Sigmoid colon (tissue), 7 donors: ENCODE results near the gene AIRE. TPM values are rescaled to one million over a fixed set of nuclear protein-coding genes. Genes with fewer than 3 reads are reported as not detected.

Experiments
- DNase-seq: peaks from one replicate; pipeline ENCODE4 v3.0.0-alpha.2; 2019
- H3K27ac ChIP-seq, 4 donors: fragments of 200-600 bp; sonication (generic); one replicate each; pipeline ENCODE4 v1.5.1; 2016 to 2019; ENCODE audit warnings: mild to moderate bottlenecking in 1 of 4
- H3K27me3 ChIP-seq, 3 donors: fragments of 200-600 bp; sonication (generic); one replicate each; pipeline ENCODE4 v1.5.1; 2019; ENCODE audit warnings: mild to moderate bottlenecking in 1 of 3
- H3K36me3 ChIP-seq, 4 donors: fragments of 200-600 bp; sonication (generic); one replicate each; pipeline ENCODE4 v1.5.1; 2016 to 2019
- H3K4me1 ChIP-seq, 4 donors: fragments of 200-600 bp; sonication (generic); one replicate each; pipeline ENCODE4 v1.5.1; 2017 to 2019
- H3K4me3 ChIP-seq, 4 donors: fragments of 200-600 bp; sonication (generic); one replicate each; pipeline ENCODE4 v1.5.1; 2017 to 2019; ENCODE audit warnings: mild to moderate bottlenecking in 2 of 4, moderate library complexity in 1 of 4
- H3K9me3 ChIP-seq, 4 donors: fragments of 200-600 bp in 3 of 4; sonication (generic) in 3 of 4; one replicate each; pipeline versions ENCODE4 v1.5.1 to v1.6.1; 2013 to 2019
- CTCF ChIP-seq, 4 experiments: fragments of 450-650 bp in 3 of 4; fragments of 200-600 bp in 1 of 4; IDR thresholded peaks; one replicate each; pipeline ENCODE4 v1.5.1; 2016 to 2019; ENCODE audit warnings: antibody characterized with exemption in 4 of 4, mild to moderate bottlenecking in 3 of 4, moderate library complexity in 2 of 4
- EP300 ChIP-seq, 4 donors: sonication (generic); formaldehyde crosslinking; IDR thresholded peaks; one replicate each; pipeline ENCODE4 v1.6.1; 2017; ENCODE audit warnings: antibody characterized with exemption in 4 of 4
- POLR2A ChIP-seq, 2 donors: fragments of 450-650 bp; IDR thresholded peaks; one replicate each; pipeline ENCODE4 v1.6.1; 2016; ENCODE audit warnings: antibody characterized with exemption in 2 of 2, mild to moderate bottlenecking in 2 of 2, moderate library complexity in 2 of 2
- POLR2AphosphoS5 ChIP-seq, 4 donors: sonication (generic); formaldehyde crosslinking; IDR thresholded peaks; one replicate each; pipeline ENCODE4 v1.6.1; 2017; ENCODE audit warnings: antibody characterized with exemption in 4 of 4
- WGBS, 2 donors: extraction: QIAGEN DNeasy Blood & Tissue Kit; methylation state at CpG; one replicate each; pipeline ENCODE4 v1.1.7; 2013; 5-methylcytosine and 5-hydroxymethylcytosine counted together
- intact Hi-C: fragments of 100-400 bp; cut with DNase I; formaldehyde crosslinking; loops from one replicate; pipeline ENCODE4 v1.15.1; 2023
- polyA plus RNA-seq, 3 donors: library from polyadenylated mRNA; stranded (reverse); fragments of 200-250 nt; gene quantifications; one replicate each; pipeline ENCODE4 v1.2.3, GENCODE V29; 2013
- total RNA-seq, 4 donors: library from RNA; depleted of rRNA; stranded (reverse); fragments of >200 nt; gene quantifications; one replicate each; pipeline ENCODE4 v1.1.0, GENCODE V29; 2016
- donor health status: healthy with polysubstance abuse.
- donor health status: Bipolar disorder and iron deficiency.
- donor health status: healthy.

Gene AIRE
- total and polyA plus RNA-seq, 7 donors, result 0.61 TPM; not detected in 6

GRCh38 chr21:44271558-44272283 lies 14.0 kb upstream of the AIRE start:
- no peaks in the 10 kb centered on the region for H3K27me3 ChIP-seq
- no peak for DNase-seq
- TF ChIP-seq CTCF (IDR thresholded peaks at IDR 0.05) (no peak), POLR2A (IDR thresholded peaks at IDR 0.05) (no peak), POLR2AphosphoS5 (IDR thresholded peaks at IDR 0.05) (no peak), EP300 (IDR thresholded peaks at IDR 0.05) (no peak)
- no peak overlapping the region for H3K4me3 ChIP-seq
- H3K36me3 ChIP-seq, result no peaks in the 10 kb centered on the region
- no peak overlapping the region for H3K27ac ChIP-seq
- WGBS, 2 donors, result 89 to 91% methylated on average over 18 of the region's 18 CpGs
- intact Hi-C loops, result no loop called here
- H3K4me1 ChIP-seq, result no peaks in the 10 kb centered on the region
- no peaks in the 10 kb centered on the region for H3K9me3 ChIP-seq

GRCh38 chr21:44272284-44272858 lies 13.3 kb upstream of the AIRE start:
- 90 to 95% methylated on average over 18 of the region's 18 CpGs for WGBS, 2 donors
- intact Hi-C loops, result no loop called here

GRCh38 chr21:44273046-44273445 lies 12.6 kb upstream of the AIRE start:
- no peaks in the 10 kb centered on the region for H3K27me3 ChIP-seq
- TF ChIP-seq POLR2AphosphoS5 (IDR thresholded peaks at IDR 0.05), result no peak
- no peak for TF ChIP-seq POLR2A (IDR thresholded peaks at IDR 0.05)
- no peak for TF ChIP-seq CTCF (IDR thresholded peaks at IDR 0.05)
- 83 to 93% methylated on average over 7 of the region's 7 CpGs for WGBS, 2 donors

More at GRCh38 chr21:44272284-44272858, 13.3 kb upstream of the AIRE start:
- no peak for TF ChIP-seq EP300 (IDR thresholded peaks at IDR 0.05)
- no peak for TF ChIP-seq CTCF (IDR thresholded peaks at IDR 0.05)
- Histone ChIP-seq H3K4me3 (no peak overlapping the region), H3K4me1 (no peaks in the 10 kb centered on the region), H3K9me3 (no peaks in the 10 kb centered on the region), H3K36me3 (no peaks in the 10 kb centered on the region), H3K27me3 (no peaks in the 10 kb centered on the region), H3K27ac (no peak overlapping the region)
- no peak for DNase-seq

GRCh38 chr21:44275041-44275440 lies 10.6 kb upstream of the AIRE start:
- Histone ChIP-seq H3K27me3 (no peaks in the 10 kb centered on the region), H3K9me3 (no peaks in the 10 kb centered on the region), H3K27ac (no peak overlapping the region), H3K4me3 (no peak overlapping the region), H3K4me1 (no peaks in the 10 kb centered on the region), H3K36me3 (no peaks in the 10 kb centered on the region)
- TF ChIP-seq EP300 (IDR thresholded peaks at IDR 0.05), result no peak
- no peak for TF ChIP-seq POLR2A (IDR thresholded peaks at IDR 0.05)
- TF ChIP-seq CTCF (IDR thresholded peaks at IDR 0.05), result no peak
- TF ChIP-seq POLR2AphosphoS5 (IDR thresholded peaks at IDR 0.05), result no peak
- no peak for DNase-seq
- intact Hi-C loops, result no loop called here
- 14 to 61% methylated on average over 5 of the region's 5 CpGs for WGBS, 2 donors

More at GRCh38 chr21:44273046-44273445, 12.6 kb upstream of the AIRE start:
- intact Hi-C loops, result no loop called here
- H3K36me3 ChIP-seq, result no peaks in the 10 kb centered on the region
- no peaks in the 10 kb centered on the region for H3K9me3 ChIP-seq
- H3K4me3 ChIP-seq, result no peak overlapping the region
- H3K4me1 ChIP-seq, result no peaks in the 10 kb centered on the region
- DNase-seq, result no peak
- no peak overlapping the region for H3K27ac ChIP-seq
